ENCODE data around the gene KDM4C.

DNA sequence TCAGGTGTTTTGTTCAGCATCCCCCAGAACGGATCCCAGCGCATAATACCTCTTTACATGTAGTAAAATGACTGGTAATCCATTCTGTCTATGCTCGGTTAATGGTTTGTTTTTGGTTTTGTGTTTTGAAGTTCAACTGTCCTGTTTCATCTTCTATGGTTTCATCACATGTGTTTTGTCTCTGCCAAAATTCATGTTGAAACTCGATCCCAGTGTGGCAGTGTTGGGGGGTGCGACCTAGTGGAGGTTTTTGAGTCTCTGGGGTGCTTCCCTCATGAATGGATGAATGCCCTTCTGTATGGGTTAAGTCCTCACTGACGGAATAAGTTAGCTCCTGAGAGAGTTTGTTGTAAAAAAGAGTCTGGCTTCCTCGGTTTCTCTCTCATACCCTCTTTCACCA lies 317.4 kb downstream of the KDM4C start:
- TF ChIP-seq HDAC2 (IDR thresholded peaks at IDR 0.05; ENCODE audit: borderline replicate concordance in 1 of 2, low read depth in 2 of 2, low read length in 2 of 2) (no peak), RXRA (IDR thresholded peaks at IDR 0.05; ENCODE audit: insufficient read depth, low read depth, low read length) (no peak), SIRT6 (IDR thresholded peaks at IDR 0.05; ENCODE audit: low read length) (no peak), SIN3A (conservative IDR thresholded peaks at IDR 0.05 in 1 of 2, IDR thresholded peaks at IDR 0.05 in 1 of 2; ENCODE audit: low read depth in 1 of 2, low read length in 2 of 2) (no peak), POLR2A (IDR thresholded peaks at IDR 0.05; ENCODE audit: control extremely low read depth in 1 of 2, low read depth in 2 of 2, low read length in 2 of 2) (no peak), EZH2 (IDR thresholded peaks at IDR 0.05; ENCODE audit: low read depth, low read length, severe bottlenecking) (no peak), GABPA (IDR thresholded peaks at IDR 0.05; ENCODE audit: borderline replicate concordance, insufficient read depth, low read length) (no peak), ZNF274 (IDR thresholded peaks at IDR 0.05; ENCODE audit: borderline replicate concordance, extremely low read depth, low read length) (no peak), POLR2AphosphoS5 (IDR thresholded peaks at IDR 0.05; ENCODE audit: low read depth, low read length) (no peak), FOSL1 (IDR thresholded peaks at IDR 0.05; ENCODE audit: insufficient read depth, low read depth, low read length) (no peak), EP300 (IDR thresholded peaks at IDR 0.05; ENCODE audit: borderline replicate concordance in 1 of 2, low read depth in 2 of 2, low read length in 2 of 2) (no peak), SIX5 (IDR thresholded peaks at IDR 0.05; ENCODE audit: low read depth, low read length) (no peak), SRF (IDR thresholded peaks at IDR 0.05; ENCODE audit: low read depth, low read length) (no peak)
- TF ChIP-seq, protein P1, sequence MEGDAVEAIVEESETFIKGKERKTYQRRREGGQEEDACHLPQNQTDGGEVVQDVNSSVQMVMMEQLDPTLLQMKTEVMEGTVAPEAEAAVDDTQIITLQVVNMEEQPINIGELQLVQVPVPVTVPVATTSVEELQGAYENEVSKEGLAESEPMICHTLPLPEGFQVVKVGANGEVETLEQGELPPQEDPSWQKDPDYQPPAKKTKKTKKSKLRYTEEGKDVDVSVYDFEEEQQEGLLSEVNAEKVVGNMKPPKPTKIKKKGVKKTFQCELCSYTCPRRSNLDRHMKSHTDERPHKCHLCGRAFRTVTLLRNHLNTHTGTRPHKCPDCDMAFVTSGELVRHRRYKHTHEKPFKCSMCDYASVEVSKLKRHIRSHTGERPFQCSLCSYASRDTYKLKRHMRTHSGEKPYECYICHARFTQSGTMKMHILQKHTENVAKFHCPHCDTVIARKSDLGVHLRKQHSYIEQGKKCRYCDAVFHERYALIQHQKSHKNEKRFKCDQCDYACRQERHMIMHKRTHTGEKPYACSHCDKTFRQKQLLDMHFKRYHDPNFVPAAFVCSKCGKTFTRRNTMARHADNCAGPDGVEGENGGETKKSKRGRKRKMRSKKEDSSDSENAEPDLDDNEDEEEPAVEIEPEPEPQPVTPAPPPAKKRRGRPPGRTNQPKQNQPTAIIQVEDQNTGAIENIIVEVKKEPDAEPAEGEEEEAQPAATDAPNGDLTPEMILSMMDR (IDR thresholded peaks at IDR 0.05; ENCODE audit: control extremely low read depth in 1 of 3, insufficient read depth in 1 of 3, low read depth in 1 of 3, low read length in 3 of 3), result no peak

Measured in H1 (cell line).